Astrocyte (in vitro differentiated cells and primary cell): ENCODE measurements around the gene HP1BP3. TPM values are rescaled to one million over a fixed set of nuclear protein-coding genes. Genes with fewer than 3 reads are reported as not detected.
A peak's percentile ranks its signal among the peaks of the same experiment; 100 is the strongest.
"Not testable (repeated sequence)": the region's sequence is repeated elsewhere in the genome, so short reads cannot be mapped to it uniquely, and the experiment has no call there.

Source experiments
- DNase-seq: peaks from one replicate; pipeline ENCODE4 v3.0.0-alpha.2; 2010; ENCODE audit warnings: low read depth
- FAIRE-seq: peaks from 2 replicates; lab custom pipeline; 2011; peaks lifted over from hg19 to GRCh38; lab: Jason Lieb, UNC
- H2AFZ ChIP-seq: 2 replicates; pipeline ENCODE4 v1.6.0; 2012; ENCODE audit warnings: low read depth, low read length, inconsistent platforms
- H3K27ac ChIP-seq: 2 replicates; pipeline ENCODE4 v1.5.1; 2011; ENCODE audit warnings: low read depth, low read length, inconsistent platforms
- H3K27me3 ChIP-seq: 2 replicates; pipeline ENCODE4 v1.6.0; 2011; ENCODE audit warnings: low read length, inconsistent platforms; ENCODE audit not compliant: insufficient read depth
- H3K36me3 ChIP-seq: 2 replicates; pipeline ENCODE4 v1.5.1; 2011; ENCODE audit warnings: low read length, inconsistent platforms; ENCODE audit not compliant: insufficient read depth
- H3K4me1 ChIP-seq: 2 replicates; pipeline ENCODE4 v1.5.1; 2011; ENCODE audit warnings: low read length, inconsistent platforms; ENCODE audit not compliant: insufficient read depth
- H3K4me2 ChIP-seq: 2 replicates; pipeline ENCODE4 v1.6.0; 2012; ENCODE audit warnings: low read length, inconsistent platforms
- H3K4me3 ChIP-seq: 2 replicates; pipeline ENCODE4 v1.5.1; 2011; ENCODE audit warnings: low read depth, mild to moderate bottlenecking, low read length, inconsistent platforms; ENCODE audit not compliant: insufficient read depth
- H3K79me2 ChIP-seq: 2 replicates; pipeline ENCODE4 v1.6.0; 2012; ENCODE audit warnings: mild to moderate bottlenecking, low read length, inconsistent platforms; ENCODE audit not compliant: insufficient read depth
- H3K9ac ChIP-seq: 2 replicates; pipeline ENCODE4 v1.6.0; 2012; ENCODE audit warnings: mild to moderate bottlenecking, low read length, inconsistent platforms
- H3K9me3 ChIP-seq: 2 replicates; pipeline ENCODE4 v1.5.1; 2012; ENCODE audit warnings: low read depth, mild to moderate bottlenecking, low read length, inconsistent platforms; ENCODE audit not compliant: insufficient read depth
- H4K20me1 ChIP-seq: 2 replicates; pipeline ENCODE4 v1.6.0; 2012; ENCODE audit warnings: low read length, inconsistent platforms; ENCODE audit not compliant: insufficient read depth
- H3K27ac Mint-ChIP-seq: one replicate; pipeline ENCODE4 v1.8.0; 2021; ENCODE audit warnings: mild to moderate bottlenecking, mixed read lengths; ENCODE audit not compliant: unreplicated experiment
- H3K27me3 Mint-ChIP-seq: one replicate; pipeline ENCODE4 v1.8.0; 2021; ENCODE audit warnings: low read depth, mixed read lengths; ENCODE audit not compliant: unreplicated experiment
- H3K36me3 Mint-ChIP-seq: one replicate; pipeline ENCODE4 v1.8.0; 2021; ENCODE audit warnings: low read depth, mixed read lengths; ENCODE audit not compliant: unreplicated experiment
- H3K4me1 Mint-ChIP-seq: one replicate; pipeline ENCODE4 v1.8.0; 2021; ENCODE audit warnings: low read depth, mixed read lengths; ENCODE audit not compliant: unreplicated experiment
- H3K4me3 Mint-ChIP-seq: one replicate; pipeline ENCODE4 v1.8.0; 2021; ENCODE audit warnings: mild to moderate bottlenecking, moderate library complexity, mixed read lengths; ENCODE audit not compliant: unreplicated experiment
- H3K9me3 Mint-ChIP-seq: one replicate; pipeline ENCODE4 v1.8.0; 2021; ENCODE audit warnings: mild to moderate bottlenecking, mixed read lengths; ENCODE audit not compliant: unreplicated experiment
- CTCF ChIP-seq: IDR thresholded peaks from 2 replicates; pipeline ENCODE4 v1.5.1; 2011; ENCODE audit warnings: low read depth, mild to moderate bottlenecking, inconsistent platforms, low read length, moderate library complexity; ENCODE audit not compliant: insufficient read depth
- EZH2 ChIP-seq: IDR thresholded peaks from 2 replicates; pipeline ENCODE4 v1.6.1; 2012; ENCODE audit warnings: mild to moderate bottlenecking, low read length, inconsistent platforms; ENCODE audit not compliant: insufficient read depth
- total RNA-seq: library from RNA; stranded (reverse); gene quantifications from 2 replicates; pipeline ENCODE4 v1.2.1, GENCODE V29; 2021

The HP1BP3 gene
- total RNA-seq, 1 donor from 2014 or later: 156 TPM

GRCh38 chr1:20719871-20720620 lies 67.1 kb downstream of the HP1BP3 start:
- no peak overlapping the region for H3K4me2 ChIP-seq
- TF ChIP-seq CTCF (no peak), EZH2 (no peak)
- FAIRE-seq: no peak
- H3K79me2 ChIP-seq: no peaks in the 10 kb centered on the region
- no peak overlapping the region for H3K4me3 ChIP-seq
- H3K27ac ChIP-seq: no peak overlapping the region
- H3K9me3 Mint-ChIP-seq: peaks cover 3% of the 10 kb centered on the region
- peak overlapping the region; percentile 29 for H3K4me3 Mint-ChIP-seq
- no peaks in the 10 kb centered on the region for H4K20me1 ChIP-seq
- H3K4me1 ChIP-seq: no peaks in the 10 kb centered on the region
- H3K27ac Mint-ChIP-seq: no peak overlapping the region
- no peaks in the 10 kb centered on the region for H3K9me3 ChIP-seq
- no peak for DNase-seq
- peaks cover 31% of the 10 kb centered on the region for H3K27me3 Mint-ChIP-seq
- no peaks in the 10 kb centered on the region for H3K36me3 ChIP-seq
- H3K27me3 ChIP-seq: no peaks in the 10 kb centered on the region
- peaks cover 6% of the 10 kb centered on the region for H3K36me3 Mint-ChIP-seq
- no peaks in the 10 kb centered on the region for H3K4me1 Mint-ChIP-seq
- H2AFZ ChIP-seq: no peak overlapping the region
- H3K9ac ChIP-seq: no peak overlapping the region

GRCh38 chr1:20719261-20719660 lies 67.8 kb downstream of the HP1BP3 start:
- Histone ChIP-seq H3K4me1 (no peaks in the 10 kb centered on the region), H3K27me3 (no peaks in the 10 kb centered on the region), H3K27ac (no peak overlapping the region), H4K20me1 (no peaks in the 10 kb centered on the region), H3K79me2 (no peaks in the 10 kb centered on the region), H3K36me3 (no peaks in the 10 kb centered on the region), H3K4me3 (no peak overlapping the region), H2AFZ (no peak overlapping the region), H3K4me2 (no peak overlapping the region), H3K9me3 (no peaks in the 10 kb centered on the region), H3K9ac (no peak overlapping the region)
- Mint-ChIP-seq H3K27ac (no peak overlapping the region), H3K27me3 (peaks cover 31% of the 10 kb centered on the region), H3K9me3 (peaks cover 3% of the 10 kb centered on the region), H3K4me1 (no peaks in the 10 kb centered on the region), H3K4me3 (peak overlapping the region; percentile 68), H3K36me3 (peaks cover 6% of the 10 kb centered on the region)
- DNase-seq: no peak
- no peak for FAIRE-seq
- no peak for TF ChIP-seq EZH2
- TF ChIP-seq CTCF: no peak

GRCh38 chr1:20718343-20718882 lies 68.7 kb downstream of the HP1BP3 start:
- DNase-seq, H4K20me1 ChIP-seq, H3K4me1 ChIP-seq, H3K27ac ChIP-seq, H3K36me3 ChIP-seq, H3K4me1 Mint-ChIP-seq, H3K36me3 Mint-ChIP-seq, H3K27me3 ChIP-seq, H3K79me2 ChIP-seq, H3K9me3 Mint-ChIP-seq, FAIRE-seq, H3K27ac Mint-ChIP-seq, H3K9me3 ChIP-seq: not testable (repeated sequence)
- Mint-ChIP-seq H3K4me3 (peak overlapping the region; percentile 68), H3K27me3 (peaks cover 31% of the 10 kb centered on the region)
- H3K4me3 ChIP-seq: peak overlapping the region; percentile 54
- peak overlapping the region; percentile 84 for H3K4me2 ChIP-seq
- peak overlapping the region; percentile 52 for H2AFZ ChIP-seq
- peak overlapping the region; percentile 49 for H3K9ac ChIP-seq
